SHP77 treated with DMSO at 0.1 percent for 48 hours (cell line): Measurements from ENCODE around the gene HOXB5.

Experiments
- DNase-seq: peaks from one replicate; lab custom pipeline; 2025; lab: John Stamatoyannopoulos, UW

HOXB5 gene

DNA sequence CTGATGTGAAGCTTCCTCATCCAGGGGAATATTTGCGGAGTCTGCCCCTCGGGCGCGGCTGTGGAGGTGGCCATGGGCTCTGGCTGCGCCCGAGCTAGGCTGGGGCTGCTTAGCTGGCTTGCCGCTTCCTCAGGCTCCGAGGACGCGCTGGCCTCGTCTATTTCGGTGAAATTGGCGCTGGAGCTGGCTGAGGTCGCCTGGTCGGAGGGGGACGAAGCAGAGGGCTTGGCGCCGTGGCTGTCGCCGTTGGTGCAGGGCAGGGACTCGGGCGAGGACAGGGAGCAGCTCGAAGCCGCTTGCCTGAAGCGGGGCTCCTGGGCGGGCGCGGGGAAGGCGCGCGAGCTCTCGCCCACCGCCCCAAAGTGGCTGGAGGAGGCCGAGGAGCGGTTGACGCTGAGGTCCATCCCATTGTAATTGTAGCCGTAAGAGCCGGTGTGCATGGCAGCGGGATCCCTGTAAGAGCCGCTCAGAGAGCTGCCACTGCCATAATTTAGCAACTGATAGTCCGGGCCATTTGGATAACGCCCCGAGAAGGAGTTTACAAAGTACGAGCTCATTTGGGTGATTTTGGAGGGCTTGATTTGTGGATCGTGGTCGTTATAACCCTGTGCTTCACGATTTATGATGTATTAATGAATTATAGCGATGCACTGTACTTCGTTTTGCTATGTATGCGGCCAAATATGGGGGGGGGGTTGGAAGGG is at the start of gene HOXB5:
Gene HOXB5 (minus strand): TSS at position 654 of the 704 bp plus-strand sequence. CDS start 97 bp downstream, at position 557.
- peak; percentile 78 for DNase-seq

DNA sequence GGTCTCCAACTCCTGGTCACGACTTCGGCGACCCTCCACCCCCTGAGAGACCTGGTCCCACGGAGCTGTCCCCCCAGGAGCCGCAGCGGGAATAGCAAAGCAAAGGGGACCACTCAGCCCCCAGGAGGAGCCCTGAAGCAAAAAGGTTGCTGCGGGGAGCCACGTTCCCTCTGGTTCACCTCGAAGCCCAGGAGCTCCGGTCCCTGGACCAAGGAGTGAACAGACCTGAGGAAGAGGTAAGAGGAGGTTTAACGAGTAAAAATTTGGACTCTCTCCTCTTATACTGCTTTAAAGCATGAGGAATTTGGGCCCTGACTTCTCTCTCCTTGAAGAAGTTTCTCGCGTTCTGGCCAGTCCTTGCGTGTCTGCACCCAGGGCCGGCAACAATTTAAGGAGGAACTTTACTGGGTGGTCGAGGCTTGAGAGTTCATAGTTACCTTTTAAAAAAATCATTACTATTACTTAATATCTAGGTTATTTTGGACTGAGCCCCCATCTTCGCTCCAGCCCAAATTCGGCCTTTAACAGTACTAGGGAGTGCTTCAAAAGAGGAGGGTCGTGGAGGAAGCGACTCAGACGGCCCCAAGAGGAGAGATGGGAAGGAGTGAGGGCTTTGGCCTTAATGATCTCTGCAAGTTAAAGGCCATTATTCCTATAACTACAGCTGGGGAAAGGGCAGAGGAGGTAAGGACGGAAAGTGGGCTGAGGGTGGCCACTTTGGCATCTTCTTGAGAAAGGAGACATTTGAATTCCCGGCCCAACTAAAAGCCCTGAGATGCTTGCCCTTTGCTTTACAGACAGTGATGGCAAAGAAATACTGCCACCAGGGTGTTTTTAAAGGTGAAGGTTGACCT is 49.5 kb upstream of the HOXB5 start:
- DNase-seq: no peak

DNA sequence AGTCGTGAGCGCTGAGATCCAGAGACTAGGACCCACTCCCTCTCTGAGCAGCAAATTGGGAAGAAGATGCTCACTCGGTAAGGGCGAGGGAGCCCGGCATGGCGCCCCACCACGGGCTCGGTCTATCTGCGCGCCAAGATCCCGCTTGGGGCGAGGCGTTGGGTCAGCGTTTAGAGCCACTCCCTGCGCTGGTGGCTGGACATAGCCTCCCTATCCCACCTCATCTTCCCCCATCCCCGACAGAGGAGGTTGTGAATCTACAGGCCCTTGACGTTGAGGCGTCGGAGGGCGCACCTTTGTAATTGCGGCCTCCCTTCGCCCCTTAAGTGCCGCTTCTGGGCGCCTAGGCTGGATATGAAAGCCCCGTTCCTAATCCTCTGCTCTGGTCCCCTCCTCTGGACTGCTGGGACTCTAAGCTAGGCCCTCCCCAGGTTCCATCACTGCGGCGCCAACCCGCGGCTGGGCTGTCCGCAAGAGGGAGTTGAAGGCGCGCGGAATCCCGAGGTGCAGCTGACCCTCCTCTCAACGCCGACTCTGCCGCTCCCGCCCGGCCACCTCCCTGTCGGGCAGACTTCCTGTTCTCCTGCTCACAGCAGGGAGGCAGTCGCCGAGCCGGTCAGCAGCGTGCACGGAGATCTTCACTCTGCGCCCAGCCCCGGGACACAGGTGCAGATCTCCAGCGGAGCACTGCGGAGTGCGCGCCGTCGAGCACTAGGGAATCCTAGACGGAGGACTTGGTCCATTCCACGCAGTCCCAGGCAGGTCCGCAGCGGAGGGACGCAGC is 48.7 kb upstream of the HOXB5 start:
- DNase-seq: no peak

DNA sequence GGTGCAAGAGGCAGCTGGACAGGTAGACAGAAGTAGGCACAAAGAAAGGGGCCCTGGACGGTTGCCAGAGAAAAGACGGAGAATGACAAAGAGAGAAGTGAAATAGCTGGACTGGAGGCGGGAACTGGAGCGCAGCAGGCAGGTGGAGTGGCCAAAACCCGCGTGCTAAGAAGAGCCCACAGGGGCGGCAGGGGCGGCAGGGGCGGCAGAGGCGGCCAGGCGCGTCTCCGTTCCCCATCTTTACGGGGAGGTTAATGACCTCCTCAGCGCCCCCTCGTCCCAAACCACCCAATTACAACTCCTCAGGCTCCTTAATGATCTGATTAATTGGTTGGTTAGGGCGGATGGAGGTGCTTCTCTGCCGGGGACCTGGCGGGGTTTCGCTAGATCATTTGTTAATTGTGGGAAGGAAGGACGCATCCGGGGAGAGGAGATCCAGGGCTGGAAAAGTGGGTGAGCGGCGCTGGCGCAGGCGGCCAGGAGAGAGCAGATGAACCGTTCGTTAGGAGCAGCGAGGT is 48.0 kb upstream of the HOXB5 start:
- DNase-seq: no peak

DNA sequence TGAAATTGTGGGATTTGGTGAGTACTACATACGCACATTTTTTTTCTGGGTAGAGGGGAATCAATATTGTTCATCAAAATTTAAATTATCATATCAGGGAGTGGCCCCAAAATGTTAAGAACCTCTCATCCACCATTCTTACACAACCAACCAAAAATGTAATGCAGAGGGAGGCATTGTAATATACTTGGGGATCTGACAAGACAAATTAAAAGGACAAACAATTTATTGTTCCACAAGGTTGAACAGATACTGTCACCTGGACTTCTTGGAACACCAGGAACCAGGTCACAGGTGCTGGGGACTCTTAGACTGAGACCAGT is 47.2 kb upstream of the HOXB5 start:
- DNase-seq: no peak

DNA sequence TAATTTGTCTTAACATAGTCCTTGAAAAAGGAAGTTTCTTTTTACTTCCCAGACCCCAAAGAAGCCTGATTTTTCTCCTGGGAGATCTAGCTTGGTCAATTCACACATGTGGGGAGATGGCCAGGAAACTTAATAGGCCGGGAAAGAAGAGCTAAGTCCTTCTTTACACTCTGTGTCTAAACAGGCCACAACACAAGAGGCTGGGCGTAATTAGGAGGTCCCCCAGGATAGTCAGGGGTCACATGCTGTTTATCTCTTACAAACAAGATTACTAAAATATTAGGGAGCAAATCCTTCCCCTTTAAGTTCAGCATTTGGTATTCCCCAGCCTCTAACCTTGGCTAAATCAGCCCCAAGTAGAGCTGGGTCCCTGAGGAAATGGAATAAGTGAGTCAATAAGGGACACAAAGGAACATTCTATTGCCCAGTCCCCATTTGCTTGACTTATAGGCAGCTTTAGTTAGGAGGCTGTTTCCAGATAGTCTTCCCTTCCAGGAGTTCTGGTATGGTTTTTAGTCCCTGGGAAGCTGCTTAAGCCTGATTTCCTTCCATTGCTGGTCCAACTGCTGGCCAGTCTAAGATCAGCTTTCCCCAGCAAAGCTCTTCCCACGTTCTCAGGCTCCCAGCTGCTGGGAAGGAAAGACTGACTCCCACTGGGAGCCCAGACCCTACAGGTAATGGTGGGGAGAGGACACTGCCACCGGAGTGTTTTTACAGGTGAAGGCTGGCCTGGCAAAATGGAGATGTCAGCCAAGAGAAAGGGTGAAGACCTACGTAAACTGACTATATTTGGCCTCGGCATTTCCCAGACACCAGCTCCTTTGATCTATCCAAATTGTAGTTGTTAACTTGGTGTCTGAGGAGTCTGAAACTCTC is 46.6 kb upstream of the HOXB5 start:
- DNase-seq: no peak

DNA sequence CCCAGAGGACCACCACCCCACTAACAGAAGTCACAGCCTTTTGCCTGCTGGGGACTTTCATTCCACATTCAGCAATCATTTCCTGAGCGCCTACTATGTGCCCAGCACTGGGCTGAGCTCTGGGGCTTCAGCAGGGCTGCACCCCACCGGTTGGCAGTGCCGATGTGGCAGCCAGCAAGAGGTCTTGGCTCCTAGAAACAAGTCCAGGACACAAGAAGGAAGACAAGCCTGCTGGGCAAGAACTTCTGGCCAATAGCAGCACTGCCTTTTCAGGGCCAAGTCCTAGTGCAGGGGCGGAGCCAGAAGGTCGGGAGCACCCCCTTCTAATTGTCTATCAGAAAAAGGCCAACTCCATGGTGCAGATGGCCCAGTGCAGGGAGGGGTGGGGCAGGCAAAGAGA is 45.6 kb upstream of the HOXB5 start:
- no peak for DNase-seq

DNA sequence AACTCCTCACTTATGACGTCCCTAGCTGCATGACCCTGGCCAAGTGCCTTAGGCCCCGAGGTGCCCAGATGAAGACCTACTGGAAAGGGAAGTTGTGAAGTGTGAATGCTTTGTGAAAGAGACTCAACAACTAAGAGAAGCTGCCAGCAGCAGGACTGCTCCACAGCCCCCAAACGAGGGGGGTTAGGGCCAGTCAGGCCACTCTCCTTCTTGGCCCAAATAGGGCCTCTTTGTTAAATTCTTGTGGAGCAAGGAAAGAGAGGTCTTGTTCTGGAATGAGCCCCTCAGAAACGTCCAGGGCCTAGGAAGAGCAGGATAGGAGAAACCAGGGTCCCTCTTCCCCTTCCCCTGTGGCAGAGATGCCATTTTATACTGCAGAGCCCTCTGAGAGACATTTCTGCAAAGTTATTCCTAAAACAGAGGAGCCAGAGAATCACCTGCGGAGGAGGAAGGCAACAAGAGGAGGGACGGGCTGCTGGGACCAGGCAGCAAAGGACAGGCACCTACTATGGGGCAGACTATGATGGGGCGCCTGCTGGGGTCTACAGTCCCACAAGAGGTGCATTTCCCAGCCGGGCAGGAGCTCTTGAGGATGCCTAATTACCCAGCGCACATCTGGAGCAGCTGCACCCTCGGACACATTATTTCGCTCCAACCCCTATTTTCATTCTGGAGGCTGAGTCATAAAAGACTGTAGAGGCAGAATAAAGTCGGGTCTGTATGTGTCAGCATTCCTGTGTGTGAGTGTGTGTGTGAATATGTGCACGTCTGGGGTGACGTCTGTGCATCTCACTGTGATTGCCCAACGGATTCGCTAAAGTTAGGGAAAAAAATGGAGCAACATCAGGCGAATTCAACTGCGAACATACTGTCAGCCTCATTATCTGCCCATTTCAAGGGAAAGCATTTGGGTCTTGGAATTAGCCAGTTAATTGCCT is 44.0 kb upstream of the HOXB5 start:
- no peak for DNase-seq

DNA sequence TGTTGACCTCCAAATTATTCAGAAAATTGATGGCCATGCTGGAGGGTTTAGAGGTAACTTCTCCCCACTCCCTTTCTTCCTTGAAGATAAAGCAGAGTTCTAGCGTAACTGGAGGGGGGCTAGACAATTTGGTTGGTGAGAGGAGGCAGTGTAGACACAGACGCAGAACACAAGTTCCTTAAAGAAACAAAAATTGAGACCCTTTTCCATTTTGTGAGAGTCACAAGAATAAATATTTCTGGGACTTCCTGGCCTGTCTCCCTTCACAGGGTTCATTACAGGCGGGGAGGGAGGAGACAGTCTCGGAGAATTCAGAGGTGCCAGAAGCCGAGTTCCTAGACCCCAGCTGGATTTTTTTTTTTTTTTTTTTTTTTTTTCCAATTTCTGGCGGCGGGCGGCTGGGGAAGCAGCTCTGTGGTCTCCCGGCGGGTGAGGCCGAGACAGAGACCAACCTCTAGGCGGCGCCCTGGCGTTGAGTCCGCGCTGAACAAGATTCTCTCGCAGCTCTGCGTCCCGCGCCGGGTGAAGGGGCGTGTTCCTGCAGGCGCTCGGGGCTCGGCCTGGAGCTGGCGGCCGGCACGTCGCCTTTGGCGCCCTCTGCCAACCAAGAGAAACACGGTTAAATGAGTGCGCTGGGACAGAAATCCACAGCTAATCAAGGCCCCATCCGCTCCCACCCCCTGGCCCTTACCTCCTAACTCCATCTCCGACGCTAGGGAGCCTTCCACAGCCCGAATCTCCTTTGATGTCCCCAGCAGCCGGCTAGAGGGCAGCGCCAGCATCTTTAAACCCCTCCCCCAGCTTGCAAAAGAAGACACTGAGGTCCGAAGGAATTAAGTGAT is 42.8 kb upstream of the HOXB5 start:
- DNase-seq: peak; percentile 26

DNA sequence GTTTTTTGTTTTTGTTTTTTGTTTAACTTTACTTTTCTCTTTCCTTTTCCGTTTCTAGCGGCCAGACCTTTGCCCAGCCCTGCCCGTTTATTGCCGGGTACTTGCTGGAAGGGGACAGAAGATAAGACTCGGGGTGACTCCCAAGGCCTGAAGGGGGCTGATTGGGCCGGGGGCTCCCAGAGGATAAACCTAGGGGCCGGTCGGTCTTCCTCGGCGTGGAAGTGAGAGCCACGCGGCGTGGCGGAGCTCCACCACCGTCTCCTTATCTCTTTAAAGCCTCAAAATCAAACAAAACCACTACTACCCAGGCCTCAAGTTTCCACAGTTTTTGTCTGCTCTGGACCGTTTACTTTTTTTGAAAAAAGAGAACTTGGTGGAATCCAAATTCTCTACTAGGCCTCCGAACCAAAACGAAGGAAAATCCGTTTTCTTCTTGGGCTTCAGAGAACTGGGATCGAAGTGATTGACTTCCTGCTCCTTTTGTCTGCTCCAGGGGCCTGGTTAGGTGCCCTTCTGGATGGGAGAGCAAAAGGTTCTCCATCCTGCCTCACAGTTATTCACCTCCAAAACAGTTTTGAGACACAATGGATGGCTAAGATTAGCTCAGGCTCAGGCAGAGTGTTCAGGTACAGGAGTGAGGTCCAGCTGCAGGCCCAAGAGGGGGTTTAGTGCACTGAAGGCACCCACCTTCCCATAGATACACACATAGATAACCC is 41.1 kb upstream of the HOXB5 start:
- DNase-seq: no peak

DNA sequence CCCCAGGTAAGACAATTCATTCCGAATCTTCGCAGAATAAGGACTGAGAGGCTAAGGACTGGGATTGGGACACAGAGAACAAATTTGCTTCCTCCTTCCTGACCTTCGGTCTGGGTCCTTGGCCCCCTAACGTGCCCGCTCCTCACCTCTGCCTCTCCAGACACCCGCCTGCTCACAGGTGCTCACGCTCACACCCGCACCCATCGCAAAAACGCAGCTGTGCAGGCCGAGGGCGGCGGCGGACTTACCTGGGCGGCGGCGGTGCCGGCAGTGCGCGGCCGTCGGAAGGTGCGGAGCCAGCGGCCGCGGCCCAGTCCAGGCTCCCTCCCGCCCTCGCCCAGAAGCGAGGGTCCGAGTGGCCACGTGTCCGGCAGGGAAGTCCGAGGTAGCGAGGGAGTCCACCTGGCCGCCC is 39.7 kb upstream of the HOXB5 start:
- no peak for DNase-seq

DNA sequence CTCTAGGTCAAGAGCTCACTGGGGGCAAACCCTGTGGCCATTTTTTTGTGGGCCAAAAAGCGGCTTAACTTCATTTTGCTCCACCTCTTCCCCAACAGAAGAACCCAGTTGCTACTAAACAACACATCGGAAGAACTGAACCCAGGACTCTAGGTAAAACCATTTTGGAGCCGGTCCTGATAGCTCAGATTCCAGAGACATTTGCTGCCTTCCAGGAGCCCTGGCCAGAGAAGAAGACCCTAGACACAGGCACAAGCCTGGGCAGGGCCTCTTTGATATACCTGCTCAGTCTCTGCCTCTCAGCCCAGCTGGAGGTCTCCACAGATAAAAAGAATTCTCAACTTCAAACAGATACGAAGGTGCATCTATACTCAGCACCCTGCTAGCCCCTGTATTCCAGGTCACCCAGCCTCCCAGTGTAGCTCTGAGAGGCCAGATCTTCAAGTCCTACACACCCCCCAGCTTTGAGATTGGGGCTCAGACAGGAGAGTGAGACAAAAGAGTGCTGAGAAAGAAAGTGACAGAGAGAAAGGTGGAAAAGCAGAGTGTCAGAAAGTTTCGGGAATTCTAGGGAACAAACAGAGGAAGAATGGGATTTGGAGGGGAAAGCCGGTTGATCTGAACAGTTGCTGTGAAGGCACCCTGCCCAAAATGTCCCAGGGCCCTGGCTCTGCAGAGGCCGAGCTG is 39.1 kb upstream of the HOXB5 start:
- no peak for DNase-seq

DNA sequence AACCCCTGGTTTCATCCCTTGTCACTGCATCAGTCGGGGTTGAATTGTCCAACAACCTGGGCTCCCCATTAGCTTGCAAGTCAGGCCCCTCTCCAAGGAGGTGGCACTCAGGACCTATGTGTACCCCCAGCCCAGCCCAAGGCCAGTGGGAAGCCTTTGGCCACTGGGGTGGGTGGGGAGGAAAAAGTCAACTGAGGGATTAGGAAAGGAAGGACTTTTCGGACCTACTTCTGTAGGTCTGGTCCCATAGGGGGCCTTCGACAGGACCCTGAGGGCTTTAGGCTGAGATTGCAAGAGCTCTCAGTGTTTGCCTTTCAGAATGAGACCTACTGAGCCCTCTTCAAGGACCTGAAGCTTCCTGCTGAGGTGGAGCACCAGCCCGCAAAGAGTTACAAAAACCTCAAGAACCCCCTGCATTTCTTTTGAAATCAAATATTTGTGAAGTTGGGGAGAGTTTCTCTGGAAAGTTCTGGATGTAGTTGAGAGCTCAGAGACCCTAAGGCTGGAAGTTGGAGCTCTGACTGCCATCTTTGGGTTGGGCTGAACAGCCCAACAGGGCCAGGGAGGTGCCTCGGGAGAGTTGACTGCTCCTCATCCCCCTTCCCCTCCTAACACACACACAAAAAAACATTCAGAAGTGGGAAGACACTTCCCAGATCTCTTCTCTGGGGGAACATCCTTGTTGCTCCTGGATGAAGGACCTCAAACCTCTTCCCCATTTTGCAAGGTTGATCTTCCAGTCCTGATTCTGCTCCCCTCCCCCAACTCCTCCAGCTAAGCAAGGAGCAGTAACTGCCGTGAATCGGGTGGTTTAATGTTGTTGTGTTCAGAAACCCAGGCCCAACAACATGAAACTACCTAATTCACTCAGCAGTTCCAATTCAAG is 38.4 kb upstream of the HOXB5 start:
- DNase-seq: no peak

DNA sequence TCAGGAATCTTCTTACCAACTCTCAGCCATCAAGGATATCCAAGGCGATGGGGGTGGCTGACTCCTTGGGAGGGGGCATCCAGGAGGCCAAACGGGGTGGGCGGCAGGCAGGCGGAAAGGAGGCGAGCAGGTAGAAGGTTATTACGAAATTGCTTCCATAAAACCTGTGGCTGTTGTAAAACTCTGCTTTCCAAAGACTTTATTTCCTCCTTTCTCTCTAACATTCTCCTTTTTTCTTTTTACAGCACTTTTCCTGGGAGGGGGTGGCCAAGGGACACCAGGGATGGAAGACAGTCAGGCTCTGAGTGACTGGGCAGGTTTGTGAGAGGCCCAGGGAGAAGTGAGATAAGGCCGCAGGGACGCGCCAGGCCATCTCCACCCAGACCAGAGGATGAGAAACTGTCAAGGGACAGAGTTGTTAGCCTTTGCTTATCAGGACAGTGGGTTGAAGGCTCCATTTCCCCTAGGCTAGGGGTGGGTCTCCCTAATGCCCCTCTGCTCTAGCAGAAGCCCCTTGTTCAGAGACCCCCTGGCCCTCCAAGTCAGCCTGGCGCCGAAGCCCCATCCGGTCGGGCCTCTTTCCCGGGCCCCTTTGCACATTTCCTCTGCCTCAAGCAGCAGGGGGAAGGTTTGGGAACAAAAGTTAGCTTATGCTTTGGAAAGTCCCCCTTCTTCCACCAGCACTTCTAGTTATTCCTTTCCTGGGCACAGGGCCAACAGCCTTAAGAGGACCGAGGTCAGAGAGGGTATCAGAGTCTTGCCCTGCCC is 37.5 kb upstream of the HOXB5 start:
- no peak for DNase-seq

DNA sequence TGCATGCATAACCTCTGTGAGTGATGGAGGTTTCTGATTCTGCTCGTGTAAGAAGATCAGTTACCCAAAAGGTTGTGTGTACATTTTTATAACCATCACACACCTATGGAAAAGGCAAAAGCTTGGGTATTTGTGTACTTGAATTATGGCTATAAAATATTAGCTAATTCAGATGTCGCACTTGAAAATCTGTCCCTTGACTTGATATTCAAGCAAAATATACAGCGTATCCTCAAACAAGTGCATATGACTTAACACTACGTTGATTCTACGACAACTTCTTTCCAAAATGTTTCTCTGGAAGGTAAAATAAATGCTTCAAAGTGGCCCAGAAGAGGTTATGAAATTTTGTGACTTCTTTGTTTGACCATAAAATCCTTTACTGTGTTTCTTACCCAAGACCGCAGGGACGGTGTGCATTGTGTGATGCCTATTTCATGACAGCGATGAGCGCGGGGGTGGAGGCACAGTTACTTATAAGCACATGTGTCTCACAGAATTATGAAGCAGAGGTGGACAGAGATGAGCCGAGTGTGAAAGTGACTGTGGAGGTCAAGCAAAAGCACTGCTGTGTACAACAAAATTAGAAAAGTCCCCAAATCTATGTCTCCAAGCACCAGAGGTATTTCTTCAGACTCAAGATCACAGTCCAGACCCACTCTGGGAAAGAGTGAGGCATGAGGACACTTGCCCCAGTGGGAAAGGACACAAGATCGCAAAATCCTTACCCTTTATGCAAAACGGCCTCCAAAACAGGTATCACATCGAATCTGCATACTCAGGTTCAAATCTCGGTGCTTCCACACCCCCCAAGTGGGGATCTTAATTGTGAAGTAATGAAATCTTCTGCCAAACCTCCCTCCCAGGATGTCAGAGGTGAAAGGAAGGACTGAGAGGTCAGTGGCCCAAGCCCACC is 36.7 kb upstream of the HOXB5 start:
- no peak for DNase-seq
